ENCODE results near the gene RBM24.

Gene RBM24

GRCh38 chr6:17281100-17281496 is at the start of gene RBM24:
Gene RBM24 (plus strand): TSS chr6:17281361. CDS start chr6:17281582, 221 bp downstream.
- peaks cover 13% of the 10 kb centered on the region for H3K4me1 Mint-ChIP-seq (ENCODE audit: low read depth)
- H3K36me3 Mint-ChIP-seq (ENCODE audit: low read depth): no peaks in the 10 kb centered on the region
- H3K9me3 Mint-ChIP-seq: no peaks in the 10 kb centered on the region
- H3K27me3 Mint-ChIP-seq: peaks cover 78% of the 10 kb centered on the region
- peak within 1 kb of the TSS; percentile 67 for H3K4me3 Mint-ChIP-seq
- DNase-seq: peak; percentile 52
- H3K27ac Mint-ChIP-seq: peak within 1 kb of the TSS; percentile 18

GRCh38 chr6:17233531-17233930 is 47.6 kb upstream of the RBM24 start:
- H3K4me1 Mint-ChIP-seq (ENCODE audit: low read depth): no peaks in the 10 kb centered on the region
- no peak for DNase-seq
- H3K9me3 Mint-ChIP-seq: no peaks in the 10 kb centered on the region
- H3K36me3 Mint-ChIP-seq (ENCODE audit: low read depth): no peaks in the 10 kb centered on the region
- H3K27ac Mint-ChIP-seq: no peak overlapping the region
- H3K4me3 Mint-ChIP-seq: no peak overlapping the region
- peaks cover 9% of the 10 kb centered on the region for H3K27me3 Mint-ChIP-seq

GRCh38 chr6:17237246-17237645 is 43.9 kb upstream of the RBM24 start:
- Mint-ChIP-seq H3K9me3 (no peaks in the 10 kb centered on the region), H3K4me1 (ENCODE audit: low read depth) (no peaks in the 10 kb centered on the region), H3K4me3 (no peak overlapping the region), H3K27ac (no peak overlapping the region), H3K27me3 (peaks cover 6% of the 10 kb centered on the region), H3K36me3 (ENCODE audit: low read depth) (no peaks in the 10 kb centered on the region)
- no peak for DNase-seq

GRCh38 chr6:17239260-17239659 is 41.9 kb upstream of the RBM24 start:
- Mint-ChIP-seq H3K9me3 (no peaks in the 10 kb centered on the region), H3K27ac (no peak overlapping the region), H3K4me1 (ENCODE audit: low read depth) (no peaks in the 10 kb centered on the region), H3K27me3 (peaks cover 9% of the 10 kb centered on the region), H3K36me3 (ENCODE audit: low read depth) (no peaks in the 10 kb centered on the region), H3K4me3 (no peak overlapping the region)
- DNase-seq: no peak

DNA sequence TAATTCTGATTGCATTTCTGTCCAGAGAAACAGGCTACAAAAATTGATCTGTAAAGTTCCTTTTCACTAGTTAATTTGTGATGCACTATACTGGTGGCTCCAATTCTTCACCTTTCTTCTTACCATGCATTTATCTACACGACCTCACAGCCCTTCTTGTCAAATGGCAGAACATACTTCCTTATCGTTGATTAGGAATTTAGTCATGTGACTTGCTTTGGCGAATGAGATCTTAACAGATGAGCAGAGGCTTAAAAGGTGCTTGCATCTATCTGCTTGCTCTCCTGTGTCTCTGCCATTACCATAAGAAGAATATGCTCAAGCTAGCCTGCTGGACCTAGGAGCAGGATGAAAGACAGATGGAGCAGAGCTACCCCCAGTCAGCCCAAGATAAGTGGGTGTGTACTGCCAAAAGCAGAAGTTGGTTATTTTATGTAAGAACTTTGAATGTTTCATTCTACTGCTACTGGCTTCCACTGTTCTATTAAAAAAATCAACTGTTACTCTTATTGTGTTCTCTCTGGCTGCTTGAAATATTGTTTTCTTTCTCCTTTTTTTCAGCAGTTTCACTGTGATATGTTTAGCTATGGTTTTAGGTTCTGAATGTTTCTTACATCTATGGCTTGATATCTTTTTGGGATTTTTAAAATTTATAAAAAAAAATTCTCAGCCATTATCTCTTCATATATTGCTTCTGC is 40.2 kb upstream of the RBM24 start:
- no peak overlapping the region for H3K27ac Mint-ChIP-seq
- no peaks in the 10 kb centered on the region for H3K9me3 Mint-ChIP-seq
- DNase-seq: no peak
- H3K36me3 Mint-ChIP-seq (ENCODE audit: low read depth): no peaks in the 10 kb centered on the region
- H3K4me1 Mint-ChIP-seq (ENCODE audit: low read depth): no peaks in the 10 kb centered on the region
- peaks cover 7% of the 10 kb centered on the region for H3K27me3 Mint-ChIP-seq
- no peak overlapping the region for H3K4me3 Mint-ChIP-seq

DNA sequence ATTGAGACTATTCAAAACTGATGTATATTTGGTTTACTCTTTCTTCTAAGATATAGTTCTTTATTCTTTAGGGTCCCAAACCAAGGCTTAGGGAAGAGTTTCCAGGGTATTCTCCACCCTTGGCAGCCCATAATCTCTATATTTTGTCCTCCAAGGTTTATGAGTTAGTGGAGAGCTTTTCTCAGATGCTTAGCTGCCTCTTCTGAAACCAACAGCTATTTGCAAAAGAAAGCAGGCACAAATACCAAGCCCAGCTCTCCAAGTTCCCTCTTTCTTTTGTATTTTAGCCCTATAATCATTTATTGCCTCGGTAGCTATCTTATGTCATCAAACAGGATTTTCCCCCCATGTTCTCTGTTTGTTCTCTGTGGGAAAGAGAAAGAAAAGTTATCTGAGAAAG is 39.1 kb upstream of the RBM24 start:
- H3K4me3 Mint-ChIP-seq: no peak overlapping the region
- no peak for DNase-seq
- no peaks in the 10 kb centered on the region for H3K9me3 Mint-ChIP-seq
- H3K4me1 Mint-ChIP-seq (ENCODE audit: low read depth): no peaks in the 10 kb centered on the region
- peaks cover 5% of the 10 kb centered on the region for H3K27me3 Mint-ChIP-seq
- H3K36me3 Mint-ChIP-seq (ENCODE audit: low read depth): no peaks in the 10 kb centered on the region
- no peak overlapping the region for H3K27ac Mint-ChIP-seq

DNA sequence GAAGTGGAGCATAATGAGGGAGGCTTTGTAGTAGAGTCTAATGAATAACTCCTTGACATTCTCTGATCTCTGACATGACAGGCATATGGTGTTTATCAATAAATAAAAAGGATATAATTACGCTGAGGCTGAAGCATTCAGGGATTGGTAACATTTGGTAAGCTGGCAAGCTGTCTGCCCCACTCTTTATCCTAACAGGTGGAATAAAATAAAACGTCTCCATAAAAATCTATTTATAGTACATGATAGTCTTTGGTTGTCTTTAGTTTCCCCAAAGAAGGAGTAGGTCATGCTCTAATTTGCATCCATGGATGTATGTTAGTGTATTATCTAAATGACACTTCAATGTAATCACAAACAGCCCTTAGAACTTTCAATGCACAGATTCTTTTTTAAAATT is 30.9 kb upstream of the RBM24 start:
- Mint-ChIP-seq H3K27me3 (peaks cover 10% of the 10 kb centered on the region), H3K4me1 (ENCODE audit: low read depth) (no peaks in the 10 kb centered on the region), H3K4me3 (no peak overlapping the region), H3K27ac (no peak overlapping the region), H3K36me3 (ENCODE audit: low read depth) (no peaks in the 10 kb centered on the region), H3K9me3 (no peaks in the 10 kb centered on the region)
- no peak for DNase-seq

- no peaks in the 10 kb centered on the region for H3K4me1 Mint-ChIP-seq (ENCODE audit: low read depth)
- no peak for DNase-seq
- no peaks in the 10 kb centered on the region for H3K36me3 Mint-ChIP-seq (ENCODE audit: low read depth)
- H3K9me3 Mint-ChIP-seq: no peaks in the 10 kb centered on the region
- H3K27ac Mint-ChIP-seq: no peak overlapping the region
- H3K4me3 Mint-ChIP-seq: no peak overlapping the region
- H3K27me3 Mint-ChIP-seq: peaks cover 10% of the 10 kb centered on the region
Observed at GRCh38 chr6:17251953-17252352, 29.2 kb upstream of the RBM24 start.

GRCh38 chr6:17258749-17259148 is 22.4 kb upstream of the RBM24 start:
- Mint-ChIP-seq H3K36me3 (ENCODE audit: low read depth) (no peaks in the 10 kb centered on the region), H3K4me3 (no peak overlapping the region), H3K27ac (no peak overlapping the region), H3K9me3 (no peaks in the 10 kb centered on the region), H3K27me3 (peaks cover 8% of the 10 kb centered on the region), H3K4me1 (ENCODE audit: low read depth) (no peaks in the 10 kb centered on the region)
- DNase-seq: no peak

DNA sequence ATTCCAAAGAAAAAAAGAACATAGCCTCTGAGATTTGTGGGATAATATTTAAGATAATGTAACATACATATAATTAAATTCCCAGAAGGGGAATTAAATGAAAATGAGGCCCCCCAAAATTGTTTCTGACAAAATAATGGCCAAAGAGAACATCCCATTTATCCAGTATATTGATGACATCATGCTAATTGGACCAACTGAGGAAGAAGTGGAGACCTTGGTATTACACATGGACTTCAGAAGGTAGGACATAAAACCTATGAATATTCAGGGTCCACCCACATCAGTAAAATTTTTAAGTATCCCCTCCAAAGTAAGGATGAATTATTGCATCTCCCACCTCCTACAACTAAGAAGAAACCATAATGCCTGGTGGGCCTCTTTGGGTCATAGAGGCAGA is 15.6 kb upstream of the RBM24 start:
- peaks cover 8% of the 10 kb centered on the region for H3K27me3 Mint-ChIP-seq
- no peak for DNase-seq
- H3K36me3 Mint-ChIP-seq (ENCODE audit: low read depth): no peaks in the 10 kb centered on the region
- no peak overlapping the region for H3K27ac Mint-ChIP-seq
- H3K4me1 Mint-ChIP-seq (ENCODE audit: low read depth): no peaks in the 10 kb centered on the region
- no peaks in the 10 kb centered on the region for H3K9me3 Mint-ChIP-seq
- no peak overlapping the region for H3K4me3 Mint-ChIP-seq

- no peak overlapping the region for H3K4me3 Mint-ChIP-seq
- H3K9me3 Mint-ChIP-seq: no peaks in the 10 kb centered on the region
- no peaks in the 10 kb centered on the region for H3K4me1 Mint-ChIP-seq (ENCODE audit: low read depth)
- no peaks in the 10 kb centered on the region for H3K36me3 Mint-ChIP-seq (ENCODE audit: low read depth)
- DNase-seq: no peak
- peaks cover 18% of the 10 kb centered on the region for H3K27me3 Mint-ChIP-seq
- no peak overlapping the region for H3K27ac Mint-ChIP-seq
Observed at GRCh38 chr6:17267566-17267965, 13.6 kb upstream of the RBM24 start.

GRCh38 chr6:17268114-17268513 is 13.0 kb upstream of the RBM24 start:
- Mint-ChIP-seq H3K27ac (no peak overlapping the region), H3K27me3 (peaks cover 24% of the 10 kb centered on the region), H3K4me1 (ENCODE audit: low read depth) (no peaks in the 10 kb centered on the region), H3K4me3 (no peak overlapping the region), H3K9me3 (no peaks in the 10 kb centered on the region), H3K36me3 (ENCODE audit: low read depth) (no peaks in the 10 kb centered on the region)
- DNase-seq: no peak

- Mint-ChIP-seq H3K4me1 (ENCODE audit: low read depth) (no peaks in the 10 kb centered on the region), H3K27ac (no peak overlapping the region), H3K4me3 (no peak overlapping the region), H3K9me3 (no peaks in the 10 kb centered on the region), H3K36me3 (ENCODE audit: low read depth) (no peaks in the 10 kb centered on the region), H3K27me3 (peaks cover 37% of the 10 kb centered on the region)
- DNase-seq: no peak
Observed at GRCh38 chr6:17269840-17270239, 11.3 kb upstream of the RBM24 start.

- DNase-seq: no peak
- H3K4me1 Mint-ChIP-seq (ENCODE audit: low read depth): no peaks in the 10 kb centered on the region
- no peaks in the 10 kb centered on the region for H3K36me3 Mint-ChIP-seq (ENCODE audit: low read depth)
- peaks cover 39% of the 10 kb centered on the region for H3K27me3 Mint-ChIP-seq
- no peak overlapping the region for H3K4me3 Mint-ChIP-seq
- H3K9me3 Mint-ChIP-seq: no peaks in the 10 kb centered on the region
- H3K27ac Mint-ChIP-seq: no peak overlapping the region
Observed at GRCh38 chr6:17271628-17272027, 9.5 kb upstream of the RBM24 start.

DNA sequence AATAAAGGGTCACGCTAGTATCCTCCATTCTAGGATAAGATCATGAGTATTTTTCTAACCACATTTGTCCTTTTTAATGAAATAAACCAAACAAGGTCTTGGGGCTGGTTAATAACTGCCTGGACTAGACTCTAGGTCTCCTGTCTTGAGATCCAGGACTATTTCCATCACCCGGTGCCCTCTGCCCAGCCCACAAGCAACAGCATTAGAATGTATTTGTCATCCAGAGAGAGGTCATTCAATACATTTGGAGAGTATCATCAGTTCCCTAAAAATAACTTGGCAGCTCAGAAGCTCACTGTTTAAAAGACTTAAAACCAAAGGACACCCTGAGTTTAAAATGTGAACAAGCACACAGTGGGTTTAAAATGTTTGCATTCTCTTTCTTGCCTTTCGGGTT is 4.4 kb upstream of the RBM24 start:
- H3K27me3 Mint-ChIP-seq: peaks cover 70% of the 10 kb centered on the region
- H3K27ac Mint-ChIP-seq: no peak overlapping the region
- DNase-seq: no peak
- H3K4me1 Mint-ChIP-seq (ENCODE audit: low read depth): peaks cover 7% of the 10 kb centered on the region
- H3K36me3 Mint-ChIP-seq (ENCODE audit: low read depth): no peaks in the 10 kb centered on the region
- H3K9me3 Mint-ChIP-seq: no peaks in the 10 kb centered on the region
- H3K4me3 Mint-ChIP-seq: no peak overlapping the region

- no peak overlapping the region for H3K27ac Mint-ChIP-seq
- H3K4me3 Mint-ChIP-seq: no peak overlapping the region
- H3K36me3 Mint-ChIP-seq (ENCODE audit: low read depth): no peaks in the 10 kb centered on the region
- no peak for DNase-seq
- H3K9me3 Mint-ChIP-seq: no peaks in the 10 kb centered on the region
- peaks cover 72% of the 10 kb centered on the region for H3K27me3 Mint-ChIP-seq
- peaks cover 12% of the 10 kb centered on the region for H3K4me1 Mint-ChIP-seq (ENCODE audit: low read depth)
Observed at GRCh38 chr6:17277256-17277655, 3.9 kb upstream of the RBM24 start.

Data from activated T-cell treated with anti-CD3 and anti-CD28 coated beads, Interleukin-2, amount 50 U/mL, for 24 hours (primary cell).